Activated B cell treated with CpG ODN at 0.5 μM for 24 hours (primary cell): ENCODE measurements around the gene LRWD1. TPM values are rescaled to one million over a fixed set of nuclear protein-coding genes. Genes with fewer than 3 reads are reported as not detected.
"Not testable (repeated sequence)": the region's sequence is repeated elsewhere in the genome, so short reads cannot be mapped to it uniquely, and the experiment has no call there.

Experiments
- ATAC-seq: fragments of 200-7000 bp; cut with Tn5 transposase; one replicate; pipeline ENCODE4 v1.10.0; 2021; ENCODE audit warnings: low read depth, mild to moderate bottlenecking, moderate library complexity
- CTCF ChIA-PET: fragments of 350-600 bp; sonication (Branson Sonifier 250); formaldehyde crosslinking; loops from one replicate; lab custom pipeline; 2021; ENCODE audit warnings: antibody characterized with exemption; lab: Charles Lee
- POLR2A ChIA-PET: fragments of 350-600 bp; sonication (Branson Sonifier 250); formaldehyde crosslinking; loops from one replicate; lab custom pipeline; 2021; ENCODE audit warnings: antibody characterized with exemption; lab: Charles Lee
- DNase-seq: peaks from one replicate; pipeline ENCODE4 v3.0.0; 2022
- H3K27ac Mint-ChIP-seq: one replicate; pipeline ENCODE4 v1.8.0; 2020; ENCODE audit warnings: mixed read lengths
- H3K27me3 Mint-ChIP-seq: one replicate; pipeline ENCODE4 v1.8.0; 2021; ENCODE audit warnings: mixed read lengths
- H3K36me3 Mint-ChIP-seq: one replicate; pipeline ENCODE4 v1.8.0; 2021; ENCODE audit warnings: low read depth, mixed read lengths
- H3K4me1 Mint-ChIP-seq: one replicate; pipeline ENCODE4 v1.8.0; 2021; ENCODE audit warnings: mixed read lengths
- H3K4me3 Mint-ChIP-seq: one replicate; pipeline ENCODE4 v1.8.0; 2020; ENCODE audit warnings: mild to moderate bottlenecking, mixed read lengths
- H3K9me3 Mint-ChIP-seq: one replicate; pipeline ENCODE4 v1.8.0; 2020; ENCODE audit warnings: mixed read lengths
- intact Hi-C: fragments of 100-400 bp; cut with micrococcal nuclease; formaldehyde crosslinking; loops from one replicate; pipeline ENCODE4 v1.15.1; 2024
- total RNA-seq: library from RNA; stranded (reverse); gene quantifications from 2 replicates; pipeline ENCODE4 v1.2.3, GENCODE V29; 2022

The LRWD1 gene
- total RNA-seq, 1 donor from 2014 or later, result 28.8 TPM

DNA sequence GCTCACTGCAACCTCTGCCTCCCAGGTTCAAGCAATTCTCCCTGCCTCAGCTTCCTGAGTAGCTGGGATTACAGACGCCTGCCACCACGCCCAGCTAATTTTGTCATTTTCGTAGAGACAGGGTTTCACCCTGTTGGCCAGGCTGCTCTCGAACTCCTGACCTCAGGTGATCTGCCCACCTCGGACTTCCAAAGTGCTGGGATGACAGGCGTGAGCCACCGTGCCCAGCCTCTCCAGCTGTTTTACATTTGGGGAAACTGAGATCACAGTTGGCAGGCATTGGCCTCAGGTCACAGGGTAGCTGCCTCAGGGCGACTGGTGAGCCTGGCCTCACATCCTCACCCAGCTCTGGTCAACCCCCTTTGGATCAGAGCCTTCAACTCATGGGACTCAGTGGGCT lies 45.8 kb downstream of the LRWD1 start:
- POLR2A ChIA-PET, result not testable (repeated sequence)

DNA sequence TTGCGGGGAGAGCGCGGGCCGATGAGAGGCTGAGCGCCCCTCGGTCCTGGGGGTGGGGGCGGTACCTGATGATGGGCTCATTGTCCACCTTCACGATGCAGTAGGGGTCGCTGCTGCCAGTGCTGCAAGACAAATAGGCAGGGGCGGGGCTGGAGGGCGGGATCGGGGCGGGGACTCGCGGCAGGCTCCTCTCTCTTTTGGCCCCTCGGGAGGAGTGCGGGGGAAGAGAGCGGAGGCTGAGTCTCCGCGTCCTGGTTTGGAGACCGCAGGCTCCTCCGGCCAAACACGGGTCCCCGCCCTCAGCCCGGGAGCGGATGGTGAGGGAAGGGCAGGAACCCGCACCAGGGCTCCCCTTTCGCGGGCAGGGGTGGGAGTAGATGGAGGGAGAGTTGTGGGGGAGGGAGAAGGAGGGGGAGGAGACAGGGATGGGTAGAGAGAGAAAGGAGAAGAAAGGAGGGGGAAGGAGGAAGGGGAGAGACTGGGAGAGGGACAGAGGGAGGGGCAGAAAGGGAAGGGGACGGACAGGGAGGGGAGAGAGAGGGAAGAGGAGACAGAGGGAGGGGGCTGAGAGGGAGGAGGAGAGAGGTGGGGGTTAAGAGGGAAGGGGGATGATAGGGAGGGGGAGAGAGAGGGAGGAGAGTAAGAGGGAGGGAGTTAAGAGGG lies 47.2 kb downstream of the LRWD1 start:
- POLR2A ChIA-PET, H3K4me1 Mint-ChIP-seq, intact Hi-C loops, H3K27ac Mint-ChIP-seq, H3K27me3 Mint-ChIP-seq, CTCF ChIA-PET, DNase-seq, H3K36me3 Mint-ChIP-seq, H3K4me3 Mint-ChIP-seq, H3K9me3 Mint-ChIP-seq: not testable (repeated sequence)
- peak; percentile 67 for ATAC-seq

More for the DNA sequence above, 45.8 kb downstream of the LRWD1 start:
- H3K9me3 Mint-ChIP-seq, CTCF ChIA-PET, H3K36me3 Mint-ChIP-seq, intact Hi-C loops, H3K4me3 Mint-ChIP-seq, ATAC-seq, H3K4me1 Mint-ChIP-seq, H3K27me3 Mint-ChIP-seq, H3K27ac Mint-ChIP-seq, DNase-seq: not testable (repeated sequence)

DNA sequence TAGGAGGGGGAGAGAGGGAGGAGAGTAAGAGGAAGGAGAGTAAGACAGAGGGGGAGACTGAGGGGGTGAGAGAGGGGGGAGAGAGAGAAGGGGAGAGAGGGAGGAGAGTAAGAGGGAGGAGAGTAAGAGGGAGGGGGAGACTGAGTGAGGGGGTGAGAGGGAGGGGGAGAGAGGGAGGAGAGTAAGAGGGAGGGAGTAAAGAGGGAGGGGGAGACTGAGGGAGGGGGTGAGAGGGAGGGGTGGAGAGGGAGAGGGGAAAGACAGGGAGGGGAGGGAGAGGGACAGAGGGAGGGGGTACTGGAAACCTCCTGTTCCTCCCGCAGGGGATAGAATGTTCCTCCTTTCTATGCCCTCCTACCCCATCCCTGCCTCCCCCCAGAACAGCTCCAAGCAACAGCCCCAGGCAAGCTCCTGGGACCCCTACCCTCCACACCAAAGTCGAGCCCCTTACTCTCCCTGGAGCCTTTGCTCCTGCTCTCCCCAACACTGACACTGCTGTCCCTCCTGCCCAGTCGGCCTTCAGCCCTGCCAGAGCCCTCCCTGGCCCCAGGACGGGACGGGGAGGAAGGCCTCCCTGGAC lies 47.9 kb downstream of the LRWD1 start:
- H3K4me3 Mint-ChIP-seq, CTCF ChIA-PET, H3K9me3 Mint-ChIP-seq, H3K27ac Mint-ChIP-seq, POLR2A ChIA-PET, H3K4me1 Mint-ChIP-seq, H3K36me3 Mint-ChIP-seq, intact Hi-C loops, H3K27me3 Mint-ChIP-seq, ATAC-seq: not testable (repeated sequence)
- peak; percentile 31 for DNase-seq

DNA sequence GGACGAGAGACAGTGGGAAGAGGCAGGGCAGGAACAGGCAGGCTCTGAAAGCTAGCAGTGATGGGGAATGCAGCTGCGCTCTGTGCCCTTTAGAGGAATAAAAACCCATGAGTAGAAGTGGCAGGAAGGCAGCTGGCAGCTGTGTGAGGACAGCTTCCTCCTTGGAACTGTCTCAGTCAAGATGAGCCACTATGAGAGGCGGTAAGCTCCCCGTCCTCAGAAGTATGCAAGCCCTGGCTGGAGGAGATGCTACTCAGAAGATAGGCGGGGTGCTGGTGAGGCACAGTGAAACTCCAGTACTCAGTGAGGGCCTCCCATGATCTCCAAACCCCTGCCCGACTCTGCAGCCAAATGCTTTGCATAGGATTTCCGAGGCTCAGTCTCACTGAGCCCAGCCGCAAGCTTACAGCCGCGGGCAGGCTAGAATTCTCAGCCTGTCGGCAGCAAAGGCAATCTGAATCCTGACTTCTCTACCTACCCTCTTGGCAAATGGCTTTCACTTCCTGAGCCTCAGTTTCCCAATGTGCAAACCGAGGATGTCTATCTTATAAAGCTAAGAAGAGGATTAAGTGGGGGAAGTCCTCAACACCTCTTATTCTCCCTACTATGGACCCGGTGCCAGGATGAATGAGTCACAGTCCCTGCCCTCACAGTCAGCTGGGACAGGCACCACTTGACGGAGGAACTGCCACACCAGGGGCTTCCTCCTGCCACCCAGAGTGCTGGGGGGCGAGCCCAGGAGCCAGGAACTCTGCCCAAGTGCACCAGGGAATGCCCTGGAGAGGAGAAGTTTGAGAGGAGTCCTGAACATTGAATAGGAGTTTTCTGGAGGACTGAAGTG lies 50.3 kb downstream of the LRWD1 start:
- H3K9me3 Mint-ChIP-seq, CTCF ChIA-PET, H3K4me3 Mint-ChIP-seq, H3K4me1 Mint-ChIP-seq, H3K36me3 Mint-ChIP-seq, H3K27me3 Mint-ChIP-seq, H3K27ac Mint-ChIP-seq, POLR2A ChIA-PET, DNase-seq, intact Hi-C loops: not testable (repeated sequence)
- peak; percentile 43 for ATAC-seq

DNA sequence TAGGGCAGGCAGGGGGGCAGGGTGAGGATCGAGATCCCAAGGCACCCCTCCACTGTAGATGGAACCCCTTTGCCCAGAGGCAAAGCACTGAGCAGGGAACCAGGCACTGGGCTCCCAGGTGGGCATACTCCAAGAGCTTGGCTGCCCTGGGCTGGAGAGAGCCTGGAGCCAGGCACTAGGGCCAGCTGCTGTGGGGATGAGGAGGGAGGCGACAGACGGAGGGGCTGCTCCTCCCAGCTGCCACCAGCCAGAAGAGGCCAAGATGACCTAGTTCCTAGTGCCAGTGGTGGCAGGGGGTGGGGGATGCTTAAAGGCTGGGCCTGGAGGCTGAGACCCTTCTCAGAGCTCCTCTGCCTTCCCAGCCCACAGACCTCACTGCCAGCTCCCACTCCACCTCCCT lies 51.1 kb downstream of the LRWD1 start:
- not testable (repeated sequence) for H3K36me3 Mint-ChIP-seq

DNA sequence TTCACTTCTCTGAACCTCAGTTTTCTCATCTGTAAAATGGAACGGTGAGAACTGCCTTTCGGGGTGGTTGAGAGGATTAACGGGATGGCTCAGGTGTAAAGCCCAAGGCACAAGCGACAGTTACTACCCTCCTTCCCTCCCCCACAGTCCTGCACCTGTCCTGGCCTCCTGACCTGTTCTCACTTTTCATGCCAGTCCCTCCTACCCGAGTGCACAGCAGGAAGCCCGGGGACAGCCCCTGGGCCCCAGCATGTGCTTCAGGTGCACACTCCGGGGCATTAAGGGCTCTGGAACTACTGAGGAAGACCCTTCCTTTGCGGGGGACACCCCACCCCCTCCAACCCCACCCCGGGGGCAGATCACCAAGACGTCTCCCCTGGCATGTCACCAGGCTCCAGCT lies 52.2 kb downstream of the LRWD1 start:
- H3K9me3 Mint-ChIP-seq, H3K27ac Mint-ChIP-seq, POLR2A ChIA-PET, DNase-seq, H3K4me3 Mint-ChIP-seq, H3K4me1 Mint-ChIP-seq, H3K36me3 Mint-ChIP-seq, CTCF ChIA-PET, H3K27me3 Mint-ChIP-seq, intact Hi-C loops: not testable (repeated sequence)
- ATAC-seq, result peak; percentile 6

More for the DNA sequence above, 51.1 kb downstream of the LRWD1 start:
- H3K27ac Mint-ChIP-seq, CTCF ChIA-PET, ATAC-seq, H3K4me3 Mint-ChIP-seq, intact Hi-C loops, POLR2A ChIA-PET, H3K27me3 Mint-ChIP-seq, H3K9me3 Mint-ChIP-seq, H3K4me1 Mint-ChIP-seq, DNase-seq: not testable (repeated sequence)

DNA sequence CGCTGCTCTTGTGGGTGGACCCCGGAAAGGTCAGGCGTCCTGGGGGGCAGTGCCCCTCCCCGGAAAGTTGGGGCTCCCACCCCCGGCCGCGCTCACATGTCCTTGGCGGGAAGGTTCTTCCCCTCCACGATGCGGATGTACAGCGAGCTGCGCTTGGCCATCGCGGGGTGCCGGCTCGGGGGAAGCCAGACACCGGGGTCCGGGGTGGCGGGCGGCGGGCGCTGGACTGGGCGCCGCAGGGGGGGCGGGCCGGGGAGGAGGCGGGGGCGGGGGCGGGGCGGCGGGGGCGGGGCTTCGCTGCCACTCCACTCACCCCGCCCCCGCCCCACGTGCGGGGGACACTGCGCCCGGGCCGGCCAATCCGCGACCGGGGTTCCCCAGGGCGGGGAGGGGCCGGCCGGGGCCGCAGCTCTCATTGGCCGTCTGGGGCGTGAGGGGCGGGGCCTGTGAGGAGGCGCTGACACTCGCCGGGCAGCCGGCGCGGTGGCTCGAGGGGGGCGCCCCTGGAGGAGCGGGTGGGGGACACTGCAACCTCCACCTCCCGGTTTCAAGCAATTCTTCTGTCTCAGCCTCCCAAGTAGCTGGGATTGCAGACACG lies 52.9 kb downstream of the LRWD1 start, which contains the start of gene RASA4B:
TSS of gene RASA4B (minus strand) at position 228 of the 598 bp plus-strand sequence. CDS start at position 161, 67 bp downstream.
- H3K27me3 Mint-ChIP-seq, result not testable (repeated sequence)

DNA sequence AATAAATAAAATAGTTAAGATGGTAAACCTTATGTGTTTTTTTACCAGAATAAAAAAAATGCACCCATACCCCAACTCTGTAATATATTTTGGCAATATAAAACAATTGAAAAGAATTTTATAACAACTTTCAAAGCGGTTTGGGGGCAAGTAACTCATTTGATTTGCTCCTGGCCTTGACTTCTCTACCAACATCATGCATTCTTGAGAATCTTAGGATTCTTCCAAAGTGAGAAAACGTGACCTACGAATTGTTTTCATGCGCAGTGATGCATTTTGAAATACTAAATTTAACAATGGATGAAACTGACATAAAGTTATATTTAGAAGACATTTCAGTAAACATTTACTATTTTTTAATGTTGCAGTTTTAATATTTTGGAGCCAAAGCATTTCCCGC lies 56.0 kb downstream of the LRWD1 start:
- H3K4me1 Mint-ChIP-seq, H3K9me3 Mint-ChIP-seq, H3K4me3 Mint-ChIP-seq, DNase-seq, H3K27ac Mint-ChIP-seq, POLR2A ChIA-PET, CTCF ChIA-PET, ATAC-seq, H3K36me3 Mint-ChIP-seq, H3K27me3 Mint-ChIP-seq, intact Hi-C loops: not testable (repeated sequence)

More for the DNA sequence above, 52.9 kb downstream of the LRWD1 start, which contains the start of gene RASA4B:
- H3K9me3 Mint-ChIP-seq, CTCF ChIA-PET, H3K27ac Mint-ChIP-seq, H3K4me1 Mint-ChIP-seq, H3K36me3 Mint-ChIP-seq, intact Hi-C loops, DNase-seq, POLR2A ChIA-PET, H3K4me3 Mint-ChIP-seq: not testable (repeated sequence)
- ATAC-seq, result peak; percentile 91

Other genes starting within 250 kb of the LRWD1 start
- 28.2 and 32.1 TPM in 2 replicates for gene SH2B2, start 178.1 kb upstream of the LRWD1 start, total RNA-seq
- not detected in 2 replicates for gene SPDYE6, start 108.5 kb upstream of the LRWD1 start, total RNA-seq
- 38.8 and 39.7 TPM in 2 replicates for gene PRKRIP1, start 68.6 kb upstream of the LRWD1 start, total RNA-seq
- 167 and 184 TPM in 2 replicates for gene ORAI2, start 31.4 kb upstream of the LRWD1 start, total RNA-seq
- gene ALKBH4, start 121 bp upstream of the LRWD1 start, total RNA-seq, result 7.8 and 8.1 TPM in 2 replicates
- gene POLR2J, start 13.9 kb downstream of the LRWD1 start, total RNA-seq, result 45.2 and 49.5 TPM in 2 replicates
- gene RASA4B, start 52.8 kb downstream of the LRWD1 start, total RNA-seq, result 11.4 and 16.1 TPM in 2 replicates
- 36.8 and 45.3 TPM in 2 replicates for gene UPK3BL2, start 78.7 kb downstream of the LRWD1 start, total RNA-seq
- gene SPDYE2, start 86.2 kb downstream of the LRWD1 start, total RNA-seq, result 0.29 TPM in 1 of 2 replicates, not detected in the other
- 110 and 123 TPM in 2 replicates for gene POLR2J3, start 107.6 kb downstream of the LRWD1 start, total RNA-seq
- gene RASA4, start 151.8 kb downstream of the LRWD1 start, total RNA-seq, result 57.6 and 62.3 TPM in 2 replicates
- 47.4 and 58.8 TPM in 2 replicates for gene UPK3BL1, start 177.8 kb downstream of the LRWD1 start, total RNA-seq
- not detected in 2 replicates for gene SPDYE2B, start 185.3 kb downstream of the LRWD1 start, total RNA-seq
- gene POLR2J2, start 206.7 kb downstream of the LRWD1 start, total RNA-seq, result 29.2 and 35.2 TPM in 2 replicates